MM.1S (cell line): ENCODE measurements around the gene CMTR2.

Experiments
- EZH2 ChIP-seq: fragments of 300-600 bp; sonication (generic); optimal IDR thresholded peaks from 2 replicates; pipeline ENCODE3; 2017; ENCODE audit warnings: low read depth, mild to moderate bottlenecking, antibody characterized with exemption, low read length, mixed read lengths
- TF ChIP-seq, protein P1 (sequence below): fragments of 300-600 bp; sonication (generic); IDR thresholded peaks from 2 replicates; pipeline ENCODE4 v1.5.1; 2016; ENCODE audit warnings: antibody characterized with exemption, low read length, mixed read lengths

DNA sequence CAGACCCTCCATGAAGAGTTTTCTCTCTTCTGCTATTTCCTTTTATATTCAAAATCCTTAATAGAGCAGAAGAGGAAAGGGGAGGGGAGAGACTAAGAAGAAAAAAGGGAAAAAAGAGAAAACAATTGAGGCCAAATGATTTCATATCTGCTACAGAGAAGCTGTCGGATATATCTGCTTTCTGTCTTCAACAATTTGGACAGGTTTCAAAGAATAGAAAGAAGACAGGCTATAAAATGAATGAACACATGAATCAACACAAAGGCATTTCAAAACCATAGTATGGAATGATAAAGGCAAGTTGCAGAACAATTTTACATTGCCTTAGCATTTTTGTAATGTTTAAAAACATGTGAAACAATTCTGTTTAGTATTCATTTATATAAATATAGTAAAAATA lies 4.7 kb upstream of the CMTR2 start:
- TF ChIP-seq, protein P1, sequence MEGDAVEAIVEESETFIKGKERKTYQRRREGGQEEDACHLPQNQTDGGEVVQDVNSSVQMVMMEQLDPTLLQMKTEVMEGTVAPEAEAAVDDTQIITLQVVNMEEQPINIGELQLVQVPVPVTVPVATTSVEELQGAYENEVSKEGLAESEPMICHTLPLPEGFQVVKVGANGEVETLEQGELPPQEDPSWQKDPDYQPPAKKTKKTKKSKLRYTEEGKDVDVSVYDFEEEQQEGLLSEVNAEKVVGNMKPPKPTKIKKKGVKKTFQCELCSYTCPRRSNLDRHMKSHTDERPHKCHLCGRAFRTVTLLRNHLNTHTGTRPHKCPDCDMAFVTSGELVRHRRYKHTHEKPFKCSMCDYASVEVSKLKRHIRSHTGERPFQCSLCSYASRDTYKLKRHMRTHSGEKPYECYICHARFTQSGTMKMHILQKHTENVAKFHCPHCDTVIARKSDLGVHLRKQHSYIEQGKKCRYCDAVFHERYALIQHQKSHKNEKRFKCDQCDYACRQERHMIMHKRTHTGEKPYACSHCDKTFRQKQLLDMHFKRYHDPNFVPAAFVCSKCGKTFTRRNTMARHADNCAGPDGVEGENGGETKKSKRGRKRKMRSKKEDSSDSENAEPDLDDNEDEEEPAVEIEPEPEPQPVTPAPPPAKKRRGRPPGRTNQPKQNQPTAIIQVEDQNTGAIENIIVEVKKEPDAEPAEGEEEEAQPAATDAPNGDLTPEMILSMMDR = no peak
- no peak for TF ChIP-seq EZH2
